Measurements from ENCODE around the gene BBS12. TPM values are rescaled to one million over a fixed set of nuclear protein-coding genes. Genes with fewer than 3 reads are reported as not detected.

Gene BBS12
- total and polyA plus RNA-seq, 2 experiments from 2014 or later: 5.2 to 7.1 TPM

DNA sequence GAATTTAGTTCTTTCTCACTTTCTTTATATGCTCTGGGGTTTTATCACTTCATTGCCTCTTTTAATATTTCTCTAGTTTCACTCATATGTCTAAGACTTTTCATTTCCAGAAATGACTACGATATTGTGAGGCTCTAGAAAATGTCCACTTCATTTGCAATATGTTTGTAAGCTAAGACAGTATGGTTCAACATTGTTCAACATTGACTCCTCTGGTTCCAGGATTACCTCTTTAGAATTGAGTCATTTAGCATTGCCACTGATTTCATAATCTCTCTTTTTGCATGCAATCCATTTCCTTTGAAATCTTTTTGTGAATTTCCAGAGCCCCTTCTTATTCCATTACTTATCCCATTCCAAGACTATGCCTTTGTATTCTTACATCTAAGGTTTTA, 32.3 kb downstream of the BBS12 start:
- Histone ChIP-seq H3K9ac (peak overlapping the region; percentile 90), H3K36me3 (ENCODE audit: low read depth) (no peaks in the 10 kb centered on the region), H3K79me2 (ENCODE audit: insufficient read depth) (peaks cover 48% of the 10 kb centered on the region), H3K4me2 (ENCODE audit: unreplicated experiment) (peak overlapping the region; percentile 81), H2AFZ (no peak overlapping the region), H3K9me2 (ENCODE audit: insufficient read depth) (no peaks in the 10 kb centered on the region), H3F3A (ENCODE audit: insufficient read depth) (peaks cover 32% of the 10 kb centered on the region), H3K27ac (peak overlapping the region; percentile 99), H4K20me1 (ENCODE audit: insufficient read depth) (no peaks in the 10 kb centered on the region), H3K9me3 (ENCODE audit: low read depth) (no peaks in the 10 kb centered on the region), H3K4me1 (ENCODE audit: insufficient read depth) (peaks cover 46% of the 10 kb centered on the region), H3K27me3 (replicated peaks; ENCODE audit: insufficient read depth) (no peaks in the 10 kb centered on the region), H3K4me3 (peak overlapping the region; percentile 60)
- in situ Hi-C loops (cut with MboI): no loop called here
- TF ChIP-seq EZH2 (IDR thresholded peaks at IDR 0.05; ENCODE audit: insufficient read depth, poor library complexity, severe bottlenecking) (no peak), EZH2phosphoT487 (IDR thresholded peaks at IDR 0.05; ENCODE audit: insufficient read depth, low read depth) (no peak)
- DNase-seq: peak; percentile 93
- WGBS, 2 experiments (ENCODE audit: low coverage in 1 of 2, low lambda C conversion rate in 2 of 2, missing lambda C conversion rate in 2 of 2): 0% methylated on average over 1 of the region's 1 CpG

DNA sequence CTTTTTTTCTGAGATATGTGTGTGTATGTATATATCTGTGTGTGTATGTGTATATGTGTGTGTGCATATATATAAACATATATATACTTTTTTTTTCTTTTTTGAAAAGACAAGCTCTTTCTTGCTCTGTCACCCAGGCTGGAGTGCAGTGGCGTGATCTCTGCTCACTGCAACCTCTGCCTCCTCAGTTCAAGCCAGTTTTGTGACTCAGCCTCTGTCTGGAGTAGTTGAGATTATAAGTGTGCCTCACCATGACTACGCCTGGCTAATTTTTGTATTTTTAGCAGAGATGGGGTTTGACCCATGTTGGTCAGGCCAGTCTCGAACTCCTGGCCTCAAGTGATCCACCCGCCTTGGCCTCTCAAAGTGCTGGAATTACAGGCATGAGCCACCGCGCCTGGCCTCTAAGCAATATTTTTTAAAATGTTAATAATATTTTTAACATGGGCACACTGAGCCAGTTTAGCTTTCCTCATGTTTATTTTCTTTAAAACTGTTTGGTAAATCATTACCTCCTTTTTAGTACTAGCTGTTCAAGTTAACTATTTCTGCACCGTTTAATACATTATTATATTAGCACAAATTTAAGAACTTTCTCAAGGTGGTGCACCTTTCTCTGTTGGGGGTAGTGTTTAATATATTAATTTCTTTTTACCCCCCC, 33.3 kb downstream of the BBS12 start:
- peak overlapping the region; percentile 99 for H3K27ac ChIP-seq
- H3F3A ChIP-seq (ENCODE audit: insufficient read depth): peaks cover 32% of the 10 kb centered on the region
- peak overlapping the region; percentile 90 for H3K9ac ChIP-seq
- H3K4me1 ChIP-seq (ENCODE audit: insufficient read depth): peaks cover 42% of the 10 kb centered on the region
- H3K79me2 ChIP-seq (ENCODE audit: insufficient read depth): peaks cover 40% of the 10 kb centered on the region
- DNase-seq: peak; percentile 94
- TF ChIP-seq EZH2phosphoT487 (IDR thresholded peaks at IDR 0.05; ENCODE audit: insufficient read depth, low read depth) (no peak), EZH2 (IDR thresholded peaks at IDR 0.05; ENCODE audit: insufficient read depth, poor library complexity, severe bottlenecking) (no peak)
- 18 to 22% methylated on average over 7 of the region's 7 CpGs for WGBS, 2 experiments (ENCODE audit: low coverage in 1 of 2, low lambda C conversion rate in 2 of 2, missing lambda C conversion rate in 2 of 2)
- H2AFZ ChIP-seq: no peak overlapping the region
- no peaks in the 10 kb centered on the region for H3K9me3 ChIP-seq (ENCODE audit: low read depth)
- no peaks in the 10 kb centered on the region for H3K36me3 ChIP-seq (ENCODE audit: low read depth)
- H3K4me2 ChIP-seq (ENCODE audit: unreplicated experiment): peak overlapping the region; percentile 81
- in situ Hi-C loops (cut with MboI): no loop called here
- H3K4me3 ChIP-seq: peak overlapping the region; percentile 60
- no peaks in the 10 kb centered on the region for H4K20me1 ChIP-seq (ENCODE audit: insufficient read depth)
- H3K9me2 ChIP-seq (ENCODE audit: insufficient read depth): no peaks in the 10 kb centered on the region
- H3K27me3 ChIP-seq (replicated peaks; ENCODE audit: insufficient read depth): no peaks in the 10 kb centered on the region

DNA sequence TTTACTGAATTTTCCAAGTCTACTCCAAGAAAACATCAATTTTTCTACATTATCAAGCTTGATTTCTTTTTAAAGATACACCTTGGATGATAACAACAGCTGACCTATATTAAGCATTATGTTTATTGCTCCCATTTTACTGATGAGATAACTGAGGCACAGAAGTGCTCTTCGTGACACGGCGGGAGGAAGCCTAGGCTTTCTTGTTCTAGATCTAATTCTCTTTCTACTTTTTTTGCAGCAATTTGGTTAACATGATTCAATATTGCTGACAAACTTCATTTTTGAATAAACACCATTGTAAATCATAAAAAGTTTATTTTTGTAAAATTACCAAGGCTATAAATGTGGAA, 33.8 kb downstream of the BBS12 start:
- peaks cover 35% of the 10 kb centered on the region for H3F3A ChIP-seq (ENCODE audit: insufficient read depth)
- peak overlapping the region; percentile 99 for H3K27ac ChIP-seq
- peak overlapping the region; percentile 81 for H3K4me2 ChIP-seq (ENCODE audit: unreplicated experiment)
- DNase-seq: no peak
- WGBS, 2 experiments (ENCODE audit: low coverage in 1 of 2, low lambda C conversion rate in 2 of 2, missing lambda C conversion rate in 2 of 2): 95 to 97% methylated on average over 3 of the region's 3 CpGs
- H3K9me3 ChIP-seq (ENCODE audit: low read depth): no peaks in the 10 kb centered on the region
- TF ChIP-seq EZH2phosphoT487 (IDR thresholded peaks at IDR 0.05; ENCODE audit: insufficient read depth, low read depth) (no peak), EZH2 (IDR thresholded peaks at IDR 0.05; ENCODE audit: insufficient read depth, poor library complexity, severe bottlenecking) (no peak)
- H3K36me3 ChIP-seq (ENCODE audit: low read depth): no peaks in the 10 kb centered on the region
- peaks cover 35% of the 10 kb centered on the region for H3K79me2 ChIP-seq (ENCODE audit: insufficient read depth)
- H2AFZ ChIP-seq: no peak overlapping the region
- H3K27me3 ChIP-seq (replicated peaks; ENCODE audit: insufficient read depth): no peaks in the 10 kb centered on the region
- peak overlapping the region; percentile 90 for H3K9ac ChIP-seq
- peaks cover 45% of the 10 kb centered on the region for H3K4me1 ChIP-seq (ENCODE audit: insufficient read depth)
- H3K9me2 ChIP-seq (ENCODE audit: insufficient read depth): no peaks in the 10 kb centered on the region
- H3K4me3 ChIP-seq: no peak overlapping the region
- no peaks in the 10 kb centered on the region for H4K20me1 ChIP-seq (ENCODE audit: insufficient read depth)
- in situ Hi-C loops (cut with MboI): no loop called here

DNA sequence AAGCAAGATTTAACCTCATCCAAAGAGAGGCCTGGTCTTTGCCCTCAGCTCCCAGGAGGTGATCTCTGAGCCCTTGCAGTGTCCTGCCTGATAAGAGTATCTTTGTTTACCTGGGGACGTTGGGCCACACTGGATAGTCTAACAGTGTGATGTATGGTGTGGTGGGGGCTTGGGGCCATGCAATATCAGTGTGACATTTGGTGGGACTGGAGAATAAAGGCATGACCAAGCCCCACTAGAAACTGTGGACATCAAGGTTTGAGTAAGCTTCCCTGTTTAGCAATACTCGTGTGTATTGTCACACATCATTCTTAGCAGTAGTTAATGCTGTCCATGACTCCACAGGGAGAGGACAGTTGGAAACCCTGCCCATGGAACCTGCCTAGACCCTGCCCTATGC, 34.4 kb downstream of the BBS12 start:
- peaks cover 51% of the 10 kb centered on the region for H3K4me1 ChIP-seq (ENCODE audit: insufficient read depth)
- H3K9me2 ChIP-seq (ENCODE audit: insufficient read depth): no peaks in the 10 kb centered on the region
- H3F3A ChIP-seq (ENCODE audit: insufficient read depth): peaks cover 42% of the 10 kb centered on the region
- H3K27ac ChIP-seq: no peak overlapping the region
- peaks cover 28% of the 10 kb centered on the region for H3K79me2 ChIP-seq (ENCODE audit: insufficient read depth)
- no peaks in the 10 kb centered on the region for H3K9me3 ChIP-seq (ENCODE audit: low read depth)
- in situ Hi-C loops (cut with MboI): no loop called here
- TF ChIP-seq EZH2phosphoT487 (IDR thresholded peaks at IDR 0.05; ENCODE audit: insufficient read depth, low read depth): no peak
- no peak for TF ChIP-seq EZH2 (IDR thresholded peaks at IDR 0.05; ENCODE audit: insufficient read depth, poor library complexity, severe bottlenecking)
- H2AFZ ChIP-seq: 0 out of 2 replicates have a peak overlapping the region, but pooled peaks have one; percentile 15
- no peak overlapping the region for H3K9ac ChIP-seq
- H4K20me1 ChIP-seq (ENCODE audit: insufficient read depth): no peaks in the 10 kb centered on the region
- no peaks in the 10 kb centered on the region for H3K27me3 ChIP-seq (replicated peaks; ENCODE audit: insufficient read depth)
- no peak overlapping the region for H3K4me3 ChIP-seq
- no peak for DNase-seq
- WGBS, 2 experiments (ENCODE audit: low coverage in 1 of 2, low lambda C conversion rate in 2 of 2, missing lambda C conversion rate in 2 of 2): 48 to 68% methylated on average over 2 of the region's 2 CpGs
- H3K36me3 ChIP-seq (ENCODE audit: low read depth): no peaks in the 10 kb centered on the region
- H3K4me2 ChIP-seq (ENCODE audit: unreplicated experiment): no peak overlapping the region

All from GM23248 (cell line).